AG08395 (cell line): ENCODE data around the gene TNRC6A.
"Not testable (repeated sequence)": the region's sequence is repeated elsewhere in the genome, so short reads cannot be mapped to it uniquely, and the experiment has no call there.

ENCODE experiments used
- DNase-seq: peaks from one replicate; pipeline ENCODE4 v3.0.0; 2012; ENCODE audit warnings: mixed read lengths, low spot score

Gene TNRC6A

GRCh38 chr16:24729243-24729950, at the start of gene TNRC6A:
TSS of gene TNRC6A (plus strand) at chr16:24729651. CDS start at chr16:24729842, 191 bp downstream.
- peak; percentile 95 for DNase-seq

GRCh38 chr16:24681793-24682192, 47.7 kb upstream of the TNRC6A start:
- no peak for DNase-seq

- no peak for DNase-seq
These were observed 46.2 kb upstream of the TNRC6A start for GRCh38 chr16:24683250-24683649.

- DNase-seq, result no peak
These were observed 45.5 kb upstream of the TNRC6A start for GRCh38 chr16:24683847-24684493.

- DNase-seq, result peak; percentile 84
These were observed 43.7 kb upstream of the TNRC6A start for GRCh38 chr16:24685539-24686432.

GRCh38 chr16:24686678-24687077, 42.8 kb upstream of the TNRC6A start:
- no peak for DNase-seq

GRCh38 chr16:24688359-24688758, 41.1 kb upstream of the TNRC6A start:
- no peak for DNase-seq

GRCh38 chr16:24689128-24689527, 40.3 kb upstream of the TNRC6A start:
- DNase-seq, result peak; percentile 66

GRCh38 chr16:24692854-24693253, 36.6 kb upstream of the TNRC6A start:
- DNase-seq, result no peak

- no peak for DNase-seq
These were observed 34.5 kb upstream of the TNRC6A start for GRCh38 chr16:24694931-24695330.

GRCh38 chr16:24696699-24697098, 32.8 kb upstream of the TNRC6A start:
- DNase-seq, result no peak

GRCh38 chr16:24698308-24698707, 31.1 kb upstream of the TNRC6A start:
- DNase-seq, result no peak

GRCh38 chr16:24699151-24699723, 30.2 kb upstream of the TNRC6A start:
- DNase-seq, result no peak

- peak; percentile 98 for DNase-seq
These were observed 28.7 kb upstream of the TNRC6A start for GRCh38 chr16:24700549-24701392.

GRCh38 chr16:24701521-24701951, 27.9 kb upstream of the TNRC6A start:
- DNase-seq, result peak; percentile 15

GRCh38 chr16:24707760-24708159, 21.7 kb upstream of the TNRC6A start:
- not testable (repeated sequence) for DNase-seq

GRCh38 chr16:24713379-24713778, 16.1 kb upstream of the TNRC6A start:
- no peak for DNase-seq

GRCh38 chr16:24717411-24717810, 12.0 kb upstream of the TNRC6A start:
- peak; percentile 53 for DNase-seq

GRCh38 chr16:24718967-24719521, 10.4 kb upstream of the TNRC6A start:
- DNase-seq, result no peak

- DNase-seq, result no peak
These were observed 7.6 kb upstream of the TNRC6A start for GRCh38 chr16:24721830-24722238.

GRCh38 chr16:24723663-24724062, 5.8 kb upstream of the TNRC6A start:
- DNase-seq, result no peak
